ENCODE data around the gene HYAL3. TPM values are rescaled to one million over a fixed set of nuclear protein-coding genes. Genes with fewer than 3 reads are reported as not detected.
"Not testable (repeated sequence)": the region's sequence is repeated elsewhere in the genome, so short reads cannot be mapped to it uniquely, and the experiment has no call there.

The HYAL3 gene
- polyA plus RNA-seq, 2 donors, result 3.4 to 5.1 TPM

DNA sequence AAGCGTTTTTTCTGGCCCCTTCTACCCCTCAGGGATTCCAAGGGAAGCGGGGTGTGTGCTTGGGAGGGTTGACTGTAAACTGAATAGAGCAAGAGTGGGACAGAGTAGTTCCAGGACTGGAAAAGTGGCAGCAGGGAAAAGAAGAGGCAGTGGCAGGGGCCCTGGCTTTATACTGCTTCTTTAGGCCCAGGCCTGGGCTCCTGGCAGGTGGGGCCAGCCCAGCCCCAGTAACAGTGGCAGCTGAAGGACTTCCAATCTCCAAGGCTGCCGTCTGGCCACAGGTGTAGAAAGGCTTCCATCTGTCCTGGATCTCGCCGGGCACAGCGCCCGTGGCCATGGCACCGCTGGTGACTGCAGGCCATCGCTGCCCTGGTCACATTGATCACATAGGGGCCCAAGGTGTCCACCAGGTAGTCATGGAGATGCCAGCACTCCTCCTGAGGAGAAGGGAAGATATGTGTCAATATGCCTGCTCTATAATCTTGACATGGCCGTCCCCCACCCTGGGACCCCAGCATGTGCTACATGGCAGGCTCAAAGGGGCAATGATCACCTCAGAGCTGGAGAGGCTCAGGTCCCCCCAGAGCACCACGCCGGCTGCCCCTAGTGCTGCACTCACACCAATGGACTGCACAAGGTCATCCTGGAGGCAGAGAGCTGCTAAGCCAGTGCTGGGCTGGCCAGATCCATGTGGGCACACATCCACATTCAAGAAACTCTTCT lies 6.0 kb downstream of the HYAL3 start:
- H3K9me3 ChIP-seq (ENCODE audit: control insufficient read depth in 2 of 2, insufficient read depth in 1 of 2, low read depth in 1 of 2, low read length in 1 of 2), result no peaks in the 10 kb centered on the region
- WGBS, 2 donors, result 71 to 77% methylated on average over 12 of the region's 12 CpGs
- H3K27me3 ChIP-seq (ENCODE audit: control insufficient read depth in 1 of 2, insufficient read depth in 2 of 2, low read length in 2 of 2), result no peaks in the 10 kb centered on the region
- peaks cover 14 to 26% of the 10 kb centered on the region in 2 donors for H3K36me3 ChIP-seq (ENCODE audit: control insufficient read depth in 2 of 2, insufficient read depth in 2 of 2, low read length in 1 of 2)
- peak overlapping the region; percentile 85 to 92 for H3K27ac ChIP-seq (ENCODE audit: low read depth in 2 of 2, low read length in 1 of 2)
- peaks cover 2 to 18% of the 10 kb centered on the region in 2 donors for H3K4me1 ChIP-seq (ENCODE audit: control insufficient read depth in 2 of 2, insufficient read depth in 2 of 2, low read length in 1 of 2)
- no peak overlapping the region for H3K4me3 ChIP-seq (ENCODE audit: low read depth in 1 of 2, low read length in 2 of 2)

DNA sequence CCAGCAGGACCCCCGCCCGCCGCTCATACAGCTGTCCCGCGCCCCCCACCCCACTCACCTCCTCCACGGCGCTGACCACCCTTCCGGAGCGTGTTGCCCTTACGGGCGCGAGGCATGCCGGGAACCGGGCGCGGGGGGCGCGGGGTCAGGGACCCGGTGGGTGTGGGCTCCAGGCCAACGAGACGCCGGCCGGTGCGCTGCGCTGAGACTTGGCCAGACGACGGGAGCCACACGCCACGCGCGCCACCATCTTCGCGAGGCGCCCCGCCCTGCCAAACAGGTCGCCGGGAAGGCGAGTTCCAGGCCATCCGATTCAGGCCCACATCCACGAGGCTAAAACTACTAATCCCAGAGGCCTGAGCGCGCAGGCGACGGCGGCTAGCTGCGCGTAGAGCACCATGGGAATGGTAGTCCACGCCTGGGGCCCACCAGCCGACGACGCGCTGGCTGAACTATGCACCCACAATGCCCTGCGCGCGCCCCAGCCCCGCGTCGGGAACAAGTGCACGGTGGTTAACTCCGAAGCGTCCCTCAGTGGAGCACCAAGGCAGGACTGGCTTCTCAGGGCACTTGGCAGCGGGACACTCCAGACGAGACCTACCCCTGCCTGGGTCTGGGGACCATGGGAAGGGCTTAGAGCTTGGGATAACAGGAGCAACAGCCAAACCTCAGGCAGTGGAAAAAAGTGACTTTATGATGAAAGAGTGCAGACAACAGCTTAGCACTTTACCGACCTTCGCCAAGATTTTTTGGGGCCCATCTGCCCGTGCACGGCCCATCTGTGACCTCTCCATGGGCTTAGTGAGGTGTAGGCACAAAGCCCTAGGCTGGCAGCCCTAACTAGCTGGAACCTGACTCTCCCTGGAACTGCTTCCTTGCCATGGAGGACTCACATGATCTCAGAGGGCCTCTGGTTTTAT lies 6.8 kb downstream of the HYAL3 start, which contains the start of gene IFRD2:
IFRD2 (minus strand) TSS at position 271 of the 920 bp plus-strand sequence; CDS start at position 116, 155 bp downstream.
- 1% methylated on average over 66 to 67 of the region's 67 CpGs for WGBS, 2 donors
- Histone ChIP-seq H3K27me3 (ENCODE audit: control insufficient read depth in 1 of 2, insufficient read depth in 2 of 2, low read length in 2 of 2) (no peaks in the 10 kb centered on the region), H3K4me1 (ENCODE audit: control insufficient read depth in 2 of 2, insufficient read depth in 2 of 2, low read length in 1 of 2) (peaks cover 2 to 18% of the 10 kb centered on the region in 2 donors), H3K27ac (ENCODE audit: low read depth in 2 of 2, low read length in 1 of 2) (peak within 1 kb of the TSS; percentile 85 to 92), H3K4me3 (ENCODE audit: low read depth in 1 of 2, low read length in 2 of 2) (peak within 1 kb of the TSS; percentile 88 to 95), H3K36me3 (ENCODE audit: control insufficient read depth in 2 of 2, insufficient read depth in 2 of 2, low read length in 1 of 2) (peaks cover 14 to 32% of the 10 kb centered on the region in 2 donors), H3K9me3 (ENCODE audit: control insufficient read depth in 2 of 2, insufficient read depth in 1 of 2, low read depth in 1 of 2, low read length in 1 of 2) (no peaks in the 10 kb centered on the region)

DNA sequence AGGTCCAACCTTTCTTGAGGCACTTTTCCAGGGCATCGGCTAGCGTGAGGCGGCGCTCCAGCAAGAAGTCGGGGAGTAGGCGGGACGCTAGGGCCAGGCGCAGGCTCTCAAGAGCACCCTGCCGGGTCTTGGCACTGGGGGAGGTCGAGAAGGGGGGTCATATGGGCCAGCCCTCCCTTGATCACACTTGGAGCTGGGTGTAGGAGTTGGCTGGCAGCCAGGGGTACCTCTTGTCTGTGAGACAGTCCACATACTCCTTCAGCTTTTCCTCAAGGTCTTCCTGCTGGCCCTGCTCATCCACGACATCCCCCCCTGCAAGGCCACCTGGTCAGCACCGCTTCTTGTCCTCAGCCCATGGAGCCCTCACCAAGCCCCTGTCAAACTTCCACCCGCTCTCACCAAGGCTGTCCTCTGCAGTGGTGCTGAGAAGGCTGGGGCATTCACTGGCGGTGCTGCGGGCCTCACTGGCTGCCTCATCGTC lies 9.0 kb downstream of the HYAL3 start:
- WGBS, 2 donors, result 85 to 91% methylated on average over 16 of the region's 16 CpGs
- no peak overlapping the region for H3K4me3 ChIP-seq (ENCODE audit: low read depth in 1 of 2, low read length in 2 of 2)
- H3K27me3 ChIP-seq (ENCODE audit: control insufficient read depth in 1 of 2, insufficient read depth in 2 of 2, low read length in 2 of 2), result no peaks in the 10 kb centered on the region
- H3K9me3 ChIP-seq (ENCODE audit: control insufficient read depth in 2 of 2, insufficient read depth in 1 of 2, low read depth in 1 of 2, low read length in 1 of 2), result no peaks in the 10 kb centered on the region
- H3K4me1 ChIP-seq (ENCODE audit: control insufficient read depth in 2 of 2, insufficient read depth in 2 of 2, low read length in 1 of 2), result peaks cover 2 to 18% of the 10 kb centered on the region in 2 donors
- peaks cover 19 to 37% of the 10 kb centered on the region in 2 donors for H3K36me3 ChIP-seq (ENCODE audit: control insufficient read depth in 2 of 2, insufficient read depth in 2 of 2, low read length in 1 of 2)
- no peak overlapping the region for H3K27ac ChIP-seq (ENCODE audit: low read depth in 2 of 2, low read length in 1 of 2)

DNA sequence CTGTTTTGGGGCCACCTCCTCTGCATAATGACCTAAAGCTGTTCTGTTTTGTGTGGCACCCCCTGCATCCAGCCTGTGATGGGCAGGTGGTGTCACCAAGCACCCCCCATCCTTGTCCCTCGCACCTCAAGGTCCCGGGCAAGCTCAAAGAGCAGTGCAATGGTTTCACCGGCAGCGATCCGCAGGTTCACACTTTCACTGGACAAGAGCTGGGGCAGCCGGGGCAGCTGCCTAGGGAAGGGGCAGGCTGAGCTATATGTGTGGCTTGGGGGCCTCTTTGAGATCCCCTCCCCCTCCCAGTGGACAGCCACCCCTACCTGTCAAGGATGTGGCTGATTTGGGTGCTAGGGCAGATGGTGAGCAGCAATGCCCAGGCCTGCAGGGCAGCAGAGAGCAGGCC lies 10.1 kb downstream of the HYAL3 start:
- H3K36me3 ChIP-seq (ENCODE audit: control insufficient read depth in 2 of 2, insufficient read depth in 2 of 2, low read length in 1 of 2), result peaks cover 19 to 37% of the 10 kb centered on the region in 2 donors
- no peak overlapping the region for H3K27ac ChIP-seq (ENCODE audit: low read depth in 2 of 2, low read length in 1 of 2)
- H3K4me3 ChIP-seq (ENCODE audit: low read depth in 1 of 2, low read length in 2 of 2), result no peak overlapping the region
- WGBS, 2 donors, result 97% methylated on average over 6 of the region's 6 CpGs
- no peaks in the 10 kb centered on the region for H3K27me3 ChIP-seq (ENCODE audit: control insufficient read depth in 1 of 2, insufficient read depth in 2 of 2, low read length in 2 of 2)
- peaks cover 2 to 18% of the 10 kb centered on the region in 2 donors for H3K4me1 ChIP-seq (ENCODE audit: control insufficient read depth in 2 of 2, insufficient read depth in 2 of 2, low read length in 1 of 2)
- H3K9me3 ChIP-seq (ENCODE audit: control insufficient read depth in 2 of 2, insufficient read depth in 1 of 2, low read depth in 1 of 2, low read length in 1 of 2), result no peaks in the 10 kb centered on the region

DNA sequence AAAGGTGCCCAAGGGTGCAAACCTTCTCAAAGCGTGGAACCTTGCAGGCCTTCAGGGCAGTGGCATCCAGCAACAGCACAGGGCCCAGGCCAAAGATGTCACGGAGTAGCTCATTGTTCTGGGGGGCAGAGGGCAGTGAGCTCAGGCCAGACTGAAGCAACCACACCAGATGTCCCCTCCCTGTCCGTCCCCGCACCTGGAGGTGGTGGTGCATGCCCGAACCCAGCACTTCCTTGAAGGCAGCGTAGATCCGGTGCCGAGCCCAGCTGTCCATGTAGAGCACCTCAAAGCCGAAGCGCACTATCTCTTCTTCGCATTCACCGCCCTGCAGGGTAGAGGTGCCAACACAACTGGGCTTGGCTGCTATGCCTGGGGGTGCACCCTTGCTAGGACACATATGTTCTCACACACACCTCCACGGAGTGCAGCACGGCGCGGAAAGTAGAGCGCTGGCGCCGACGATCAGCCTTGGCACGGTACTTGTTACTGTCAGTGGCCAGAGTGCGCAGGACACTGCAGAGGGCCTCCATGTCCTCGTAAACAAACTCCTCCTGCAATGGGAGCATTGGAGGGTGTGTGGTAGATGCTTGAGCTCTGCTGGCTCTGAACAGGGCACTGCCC lies 10.7 kb downstream of the HYAL3 start:
- Histone ChIP-seq H3K4me3 (ENCODE audit: low read depth in 1 of 2, low read length in 2 of 2) (no peak overlapping the region), H3K36me3 (ENCODE audit: control insufficient read depth in 2 of 2, insufficient read depth in 2 of 2, low read length in 1 of 2) (peaks cover 19 to 37% of the 10 kb centered on the region in 2 donors), H3K27ac (ENCODE audit: low read depth in 2 of 2, low read length in 1 of 2) (no peak overlapping the region), H3K27me3 (ENCODE audit: control insufficient read depth in 1 of 2, insufficient read depth in 2 of 2, low read length in 2 of 2) (no peaks in the 10 kb centered on the region), H3K4me1 (ENCODE audit: control insufficient read depth in 2 of 2, insufficient read depth in 2 of 2, low read length in 1 of 2) (peaks cover 2 to 18% of the 10 kb centered on the region in 2 donors), H3K9me3 (ENCODE audit: control insufficient read depth in 2 of 2, insufficient read depth in 1 of 2, low read depth in 1 of 2, low read length in 1 of 2) (no peaks in the 10 kb centered on the region)
- 89 to 91% methylated on average over 23 of the region's 23 CpGs for WGBS, 2 donors

DNA sequence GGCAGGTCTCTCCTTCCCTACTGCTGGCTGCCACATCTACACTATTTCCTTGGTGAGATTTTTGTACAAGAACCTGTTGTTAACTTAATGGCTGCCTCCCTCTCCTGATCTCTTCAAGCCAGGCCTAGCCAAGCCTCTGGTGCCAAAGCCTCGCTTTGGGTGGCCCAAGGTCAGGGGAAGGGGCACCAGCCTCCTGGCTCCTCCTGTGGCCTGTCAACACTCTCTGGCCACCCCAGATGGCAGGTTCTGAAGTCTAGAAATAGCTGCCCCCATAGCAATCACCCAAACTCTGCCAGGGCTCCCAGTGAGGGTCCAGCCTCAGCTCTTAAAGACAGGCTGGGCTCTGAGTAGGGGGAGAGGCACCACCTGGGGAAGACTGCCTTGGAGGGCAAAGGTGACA lies 11.9 kb downstream of the HYAL3 start:
- H3K27me3 ChIP-seq (ENCODE audit: control insufficient read depth in 1 of 2, insufficient read depth in 2 of 2, low read length in 2 of 2), result no peaks in the 10 kb centered on the region
- no peak overlapping the region for H3K4me3 ChIP-seq (ENCODE audit: low read depth in 1 of 2, low read length in 2 of 2)
- H3K36me3 ChIP-seq (ENCODE audit: control insufficient read depth in 2 of 2, insufficient read depth in 2 of 2, low read length in 1 of 2), result peaks cover 19 to 37% of the 10 kb centered on the region in 2 donors
- peaks cover 2 to 7% of the 10 kb centered on the region in 2 donors for H3K4me1 ChIP-seq (ENCODE audit: control insufficient read depth in 2 of 2, insufficient read depth in 2 of 2, low read length in 1 of 2)
- 80 to 93% methylated on average over 1 of the region's 1 CpG for WGBS, 2 donors
- no peak overlapping the region for H3K27ac ChIP-seq (ENCODE audit: low read depth in 2 of 2, low read length in 1 of 2)
- no peaks in the 10 kb centered on the region for H3K9me3 ChIP-seq (ENCODE audit: control insufficient read depth in 2 of 2, insufficient read depth in 1 of 2, low read depth in 1 of 2, low read length in 1 of 2)

DNA sequence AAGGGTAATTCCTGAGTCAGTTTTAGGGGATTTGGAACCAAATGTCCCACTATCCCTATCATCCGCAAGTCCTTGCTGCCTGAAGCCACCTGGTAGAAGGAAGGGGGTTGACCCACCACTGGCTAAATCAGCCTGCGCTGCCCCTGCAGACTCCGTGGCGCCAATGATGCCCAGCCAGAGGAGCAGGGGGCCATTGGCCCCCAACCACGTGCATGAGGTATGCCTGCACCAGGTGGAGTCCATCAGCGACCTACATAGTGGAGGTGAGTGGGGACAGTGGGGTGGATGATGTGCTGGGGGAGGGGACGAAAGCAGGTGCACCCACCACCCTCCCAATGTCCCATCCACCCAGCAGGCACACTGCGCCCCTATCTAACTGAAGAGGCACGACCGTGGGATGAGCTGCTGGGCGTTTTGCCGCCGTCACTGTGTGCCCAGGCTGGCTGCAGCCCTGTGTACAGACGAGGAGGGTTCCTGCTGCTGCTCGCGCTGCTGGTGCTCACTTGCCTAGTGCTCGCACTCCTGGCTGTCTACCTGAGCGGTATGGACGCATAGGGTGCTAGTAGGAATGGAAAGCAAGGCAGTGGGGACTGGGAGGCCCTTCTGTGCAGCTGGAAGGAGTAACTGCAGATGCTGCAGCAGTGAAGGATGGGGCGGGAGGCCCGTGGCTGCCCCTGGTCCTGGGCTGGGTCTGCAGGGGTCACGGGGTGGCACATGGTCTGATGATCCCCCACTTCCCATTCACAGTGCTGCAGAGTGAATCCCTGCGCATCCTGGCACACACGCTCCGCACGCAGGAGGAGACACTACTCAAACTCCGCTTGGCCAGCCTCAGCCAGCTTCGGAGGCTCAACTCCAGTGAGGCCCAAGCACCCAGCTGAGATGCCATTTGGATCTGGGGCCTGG lies 12.6 kb downstream of the HYAL3 start:
- no peak overlapping the region for H3K4me3 ChIP-seq (ENCODE audit: low read depth in 1 of 2, low read length in 2 of 2)
- WGBS, 2 donors, result 85 to 87% methylated on average over 28 of the region's 28 CpGs
- H3K4me1 ChIP-seq (ENCODE audit: control insufficient read depth in 2 of 2, insufficient read depth in 2 of 2, low read length in 1 of 2), result peaks cover 2 to 4% of the 10 kb centered on the region in 2 donors
- no peak overlapping the region for H3K27ac ChIP-seq (ENCODE audit: low read depth in 2 of 2, low read length in 1 of 2)
- H3K27me3 ChIP-seq (ENCODE audit: control insufficient read depth in 1 of 2, insufficient read depth in 2 of 2, low read length in 2 of 2), result no peaks in the 10 kb centered on the region
- no peaks in the 10 kb centered on the region for H3K9me3 ChIP-seq (ENCODE audit: control insufficient read depth in 2 of 2, insufficient read depth in 1 of 2, low read depth in 1 of 2, low read length in 1 of 2)
- H3K36me3 ChIP-seq (ENCODE audit: control insufficient read depth in 2 of 2, insufficient read depth in 2 of 2, low read length in 1 of 2), result peaks cover 19 to 37% of the 10 kb centered on the region in 2 donors

DNA sequence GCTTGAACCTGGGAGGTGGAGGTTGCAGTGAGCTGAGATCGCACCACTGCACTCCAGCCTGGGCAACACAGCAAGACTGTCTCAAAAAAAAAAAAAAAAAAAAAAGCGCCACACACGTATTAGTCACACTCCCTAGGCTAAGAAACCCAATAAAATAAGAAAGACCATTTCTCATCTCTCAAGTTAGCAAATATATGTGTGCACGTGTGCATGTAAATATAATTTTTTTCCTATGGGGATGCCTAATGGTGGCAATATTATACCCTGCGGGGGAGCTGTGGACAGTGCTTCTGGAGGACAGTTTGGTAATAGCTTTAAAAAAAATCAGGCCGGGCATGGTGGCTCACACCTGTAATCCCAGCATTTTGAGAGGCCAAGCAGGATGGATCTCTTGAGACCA lies 15.1 kb downstream of the HYAL3 start:
- H3K27me3 ChIP-seq (ENCODE audit: control insufficient read depth in 1 of 2, insufficient read depth in 2 of 2, low read length in 2 of 2); H3K4me3 ChIP-seq (ENCODE audit: low read depth in 1 of 2, low read length in 2 of 2); H3K27ac ChIP-seq (ENCODE audit: low read depth in 2 of 2, low read length in 1 of 2); H3K9me3 ChIP-seq (ENCODE audit: control insufficient read depth in 2 of 2, insufficient read depth in 1 of 2, low read depth in 1 of 2, low read length in 1 of 2); H3K4me1 ChIP-seq (ENCODE audit: control insufficient read depth in 2 of 2, insufficient read depth in 2 of 2, low read length in 1 of 2): not testable (repeated sequence)
- peaks cover 11 to 24% of the 10 kb centered on the region in 2 donors for H3K36me3 ChIP-seq (ENCODE audit: control insufficient read depth in 2 of 2, insufficient read depth in 2 of 2, low read length in 1 of 2)
- 79 to 82% methylated on average over 6 of the region's 6 CpGs for WGBS, 2 donors
